Central memory CD8-positive, alpha-beta T cell (primary cell): Measurements from ENCODE around the gene CT45A10.
A peak's percentile ranks its signal among the peaks of the same experiment; 100 is the strongest.
"Not testable (repeated sequence)": the region's sequence is repeated elsewhere in the genome, so short reads cannot be mapped to it uniquely, and the experiment has no call there.

Experiments used
- ATAC-seq: fragments of 150-1000 bp; cut with Tn5 transposase; replicated peaks from 2 replicates; pipeline ENCODE4 v1.10.0; 2022; ENCODE audit warnings: mild to moderate bottlenecking, moderate FRiP score, moderate number of reproducible peaks; ENCODE audit not compliant: poor library complexity, severe bottlenecking; ENCODE audit errors: extremely low read depth
- DNase-seq, 2 donors: peaks; one replicate each; pipeline ENCODE4 v3.0.0; 2021; ENCODE audit warnings: low spot score in 2 of 2
- H3K27ac Mint-ChIP-seq: one replicate; pipeline ENCODE4 v1.8.0; 2022; ENCODE audit warnings: low read depth, mild to moderate bottlenecking, moderate library complexity, mixed read lengths
- H3K27me3 Mint-ChIP-seq: one replicate; pipeline ENCODE4 v1.8.0; 2022; ENCODE audit warnings: mixed read lengths
- H3K36me3 Mint-ChIP-seq: one replicate; pipeline ENCODE4 v1.8.0; 2022; ENCODE audit warnings: mild to moderate bottlenecking, moderate library complexity, mixed read lengths; ENCODE audit not compliant: insufficient read depth
- H3K4me1 Mint-ChIP-seq: one replicate; pipeline ENCODE4 v1.8.0; 2022; ENCODE audit warnings: mixed read lengths
- H3K4me3 Mint-ChIP-seq: one replicate; pipeline ENCODE4 v1.8.0; 2022; ENCODE audit warnings: mild to moderate bottlenecking, moderate library complexity, mixed read lengths
- H3K9me3 Mint-ChIP-seq: one replicate; pipeline ENCODE4 v1.8.0; 2022; ENCODE audit warnings: mixed read lengths

The CT45A10 gene, protein sequence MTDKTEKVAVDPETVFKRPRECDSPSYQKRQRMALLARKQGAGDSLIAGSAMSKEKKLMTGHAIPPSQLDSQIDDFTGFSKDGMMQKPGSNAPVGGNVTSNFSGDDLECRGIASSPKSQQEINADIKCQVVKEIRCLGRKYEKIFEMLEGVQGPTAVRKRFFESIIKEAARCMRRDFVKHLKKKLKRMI

DNA sequence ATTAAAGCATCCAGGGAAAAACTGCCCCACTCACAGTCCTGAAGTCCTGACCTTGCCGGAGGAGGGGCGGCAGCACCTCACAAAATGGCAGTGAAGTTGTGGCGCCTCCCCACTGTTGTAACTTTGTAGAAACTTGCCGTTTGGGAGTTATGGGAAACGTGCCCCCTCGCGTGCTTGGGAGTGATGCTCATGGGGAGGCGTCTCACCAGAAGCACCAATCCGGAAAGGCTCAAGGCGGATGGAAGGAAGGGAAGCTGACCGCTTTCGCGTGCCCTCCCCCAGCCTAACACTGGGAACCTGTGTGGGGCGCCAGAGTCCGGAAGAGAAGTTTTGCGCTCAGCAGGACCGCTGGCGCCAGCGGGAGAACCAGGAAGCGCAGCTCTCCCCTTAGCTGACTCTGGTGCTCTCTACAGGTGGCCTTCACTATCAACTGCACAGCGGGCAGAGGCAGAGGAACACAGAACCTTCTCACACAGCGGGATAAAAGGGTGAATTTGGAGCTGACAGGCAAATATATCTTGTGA lies at the start of gene CT45A10, which contains the start of gene SAGE1:
Gene CT45A10, minus strand, starts transcription at position 151 of the 524 bp plus-strand sequence. CDS start 8,100 bp downstream, outside the sequence.
Gene SAGE1, plus strand, starts transcription at position 423 of the 524 bp plus-strand sequence. CDS start 2,527 bp downstream, outside the sequence.
- H3K9me3 Mint-ChIP-seq = no peaks in the 10 kb centered on the region

DNA sequence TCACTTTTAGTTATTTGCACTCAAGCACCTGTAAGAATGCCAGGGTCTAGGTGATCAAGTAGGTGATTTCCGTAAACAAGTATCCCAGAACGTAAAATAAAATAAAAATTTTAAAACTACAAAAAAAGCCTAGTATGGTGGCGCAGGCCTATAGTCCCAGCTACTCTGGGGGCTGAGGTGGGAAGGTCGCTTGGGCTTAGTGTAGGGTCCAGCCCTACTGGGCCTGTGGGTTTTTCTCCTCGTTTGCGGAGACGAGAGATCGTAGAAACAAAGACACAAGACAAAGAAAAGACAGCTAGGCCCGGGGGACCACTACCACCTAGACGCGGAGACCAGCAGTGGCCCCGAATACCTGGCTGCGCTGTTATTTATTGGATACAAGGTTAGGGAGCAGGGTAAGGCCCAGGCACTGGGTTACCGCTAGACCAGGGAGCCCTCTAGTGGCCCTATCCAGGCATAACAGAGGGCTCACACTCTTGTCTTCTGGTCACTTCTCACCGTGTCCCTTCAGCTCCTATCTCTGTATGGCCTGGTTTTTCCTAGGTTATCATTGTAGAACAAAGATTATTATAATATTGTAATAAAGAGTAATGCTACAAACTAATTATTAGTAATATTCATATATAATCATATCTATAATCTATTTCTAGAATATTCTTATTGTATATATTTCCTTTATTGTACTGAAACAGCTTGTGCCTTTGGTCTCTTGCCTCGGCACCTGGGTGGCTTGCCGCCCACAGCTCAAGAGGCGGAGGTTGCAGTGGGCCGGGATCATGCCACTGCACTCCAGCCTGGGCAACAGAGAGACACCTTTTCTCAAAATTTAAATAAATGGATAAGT lies 38.6 kb upstream of the CT45A10 start:
- DNase-seq = peak in 1 of 2 donors; percentile 8
- Mint-ChIP-seq H3K4me1 (no peaks in the 10 kb centered on the region), H3K9me3 (no peaks in the 10 kb centered on the region), H3K27me3 (no peaks in the 10 kb centered on the region), H3K27ac (no peak overlapping the region), H3K4me3 (no peak overlapping the region), H3K36me3 (no peaks in the 10 kb centered on the region)
- no peak for ATAC-seq

More for the DNA sequence above, at the start of gene CT45A10, which contains the start of gene SAGE1:
- Mint-ChIP-seq H3K4me3 (peak within 1 kb of the TSS; percentile 70), H3K27me3 (no peaks in the 10 kb centered on the region), H3K27ac (no peak within 1 kb of the TSS), H3K4me1 (no peaks in the 10 kb centered on the region), H3K36me3 (peaks cover 6% of the 10 kb centered on the region)
- ATAC-seq = peak; percentile 54
- no peak for DNase-seq

DNA sequence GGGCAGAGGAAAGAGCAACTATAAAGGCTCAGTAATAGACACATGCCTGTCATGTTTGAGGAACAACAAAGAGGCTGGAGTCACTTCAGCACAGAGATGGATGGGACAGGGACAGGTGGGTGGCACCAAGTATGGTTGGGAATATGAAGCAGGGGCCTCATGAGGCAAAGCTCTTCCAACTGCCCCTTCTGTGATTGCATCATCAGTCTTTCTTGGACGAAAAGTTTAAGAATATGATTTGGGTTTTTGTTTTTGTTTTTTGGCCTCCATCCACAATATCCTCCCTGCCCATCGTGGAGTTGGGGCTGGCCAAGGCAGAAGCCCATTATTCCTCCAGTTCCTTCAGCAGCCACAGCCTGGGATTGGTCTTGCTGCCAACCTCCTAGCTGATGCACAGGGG lies 34.7 kb upstream of the CT45A10 start:
- no peak overlapping the region for H3K27ac Mint-ChIP-seq
- DNase-seq (no peak), ATAC-seq (no peak)

DNA sequence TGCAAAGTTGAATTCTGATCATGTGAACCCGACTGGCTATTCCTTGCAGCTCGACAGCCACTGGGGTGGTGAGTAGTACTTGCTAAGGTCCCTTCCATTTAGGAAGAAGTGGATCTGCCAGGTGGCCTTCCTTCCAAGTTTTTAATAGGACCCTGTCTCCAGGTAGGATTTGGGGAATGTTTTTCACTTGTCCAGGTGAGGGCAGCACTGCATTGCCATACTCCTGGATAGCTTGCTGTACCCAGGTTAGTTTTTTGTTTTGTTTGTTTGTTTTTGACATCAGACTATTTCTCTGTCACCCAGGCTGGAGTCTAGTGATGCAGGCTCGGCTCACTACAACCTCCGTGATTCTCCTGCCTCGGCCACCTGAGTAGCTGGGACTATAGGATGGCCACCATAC lies 30.1 kb upstream of the CT45A10 start:
- no peaks in the 10 kb centered on the region for H3K4me1 Mint-ChIP-seq
- ATAC-seq = no peak
- no peak overlapping the region for H3K4me3 Mint-ChIP-seq
- no peaks in the 10 kb centered on the region for H3K36me3 Mint-ChIP-seq
- H3K9me3 Mint-ChIP-seq = no peaks in the 10 kb centered on the region
- no peak for DNase-seq
- H3K27ac Mint-ChIP-seq = no peak overlapping the region
- no peaks in the 10 kb centered on the region for H3K27me3 Mint-ChIP-seq

More for the DNA sequence above, 34.7 kb upstream of the CT45A10 start:
- Mint-ChIP-seq H3K9me3 (no peaks in the 10 kb centered on the region), H3K4me1 (no peaks in the 10 kb centered on the region), H3K4me3 (no peak overlapping the region), H3K36me3 (no peaks in the 10 kb centered on the region), H3K27me3 (no peaks in the 10 kb centered on the region)

DNA sequence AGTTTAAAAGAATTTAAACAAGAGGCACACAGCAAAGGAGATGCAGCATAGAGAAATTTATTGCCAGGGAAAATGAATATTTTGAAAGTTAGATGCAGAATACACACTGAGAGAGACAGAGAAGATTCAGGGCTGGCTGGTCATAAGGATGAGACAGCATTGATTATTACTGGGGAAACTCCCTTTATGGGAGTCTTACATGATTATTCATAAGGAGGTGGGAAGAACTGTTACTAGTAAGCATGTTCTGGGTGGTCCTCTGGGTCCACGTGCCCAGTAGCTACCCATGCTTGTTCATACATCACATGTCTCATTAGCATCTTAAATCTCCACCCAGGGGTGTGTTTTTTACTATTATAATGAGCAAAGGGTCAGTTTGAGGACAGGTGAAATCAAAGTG lies 27.3 kb upstream of the CT45A10 start:
- not testable (repeated sequence) for ATAC-seq, DNase-seq, H3K36me3 Mint-ChIP-seq, H3K27ac Mint-ChIP-seq, H3K9me3 Mint-ChIP-seq, H3K4me1 Mint-ChIP-seq, H3K27me3 Mint-ChIP-seq, H3K4me3 Mint-ChIP-seq

DNA sequence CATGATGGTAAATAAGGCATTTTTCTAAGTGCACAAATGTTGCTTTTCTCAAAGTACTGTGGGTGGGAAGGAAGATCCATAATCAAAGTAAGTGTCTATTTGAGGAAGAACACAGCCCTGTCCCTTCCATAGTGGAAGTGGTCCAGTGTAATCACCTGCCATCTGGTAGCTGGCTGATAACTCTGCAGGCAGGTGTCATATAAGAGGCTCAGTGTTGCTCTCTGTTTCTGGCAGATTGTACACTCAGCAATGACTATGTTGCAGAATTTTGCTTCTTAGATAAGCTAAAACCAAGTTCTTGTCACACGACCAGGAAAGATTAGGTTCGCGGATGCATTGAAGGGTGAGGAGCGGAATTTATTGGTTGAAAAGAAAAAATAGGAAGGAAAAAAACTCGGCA lies 21.2 kb upstream of the CT45A10 start:
- H3K36me3 Mint-ChIP-seq = peaks cover 2% of the 10 kb centered on the region
- no peak for DNase-seq
- no peak for ATAC-seq
- H3K27ac Mint-ChIP-seq = no peak overlapping the region
- no peaks in the 10 kb centered on the region for H3K27me3 Mint-ChIP-seq
- H3K4me1 Mint-ChIP-seq = no peaks in the 10 kb centered on the region
- no peaks in the 10 kb centered on the region for H3K9me3 Mint-ChIP-seq
- no peak overlapping the region for H3K4me3 Mint-ChIP-seq

DNA sequence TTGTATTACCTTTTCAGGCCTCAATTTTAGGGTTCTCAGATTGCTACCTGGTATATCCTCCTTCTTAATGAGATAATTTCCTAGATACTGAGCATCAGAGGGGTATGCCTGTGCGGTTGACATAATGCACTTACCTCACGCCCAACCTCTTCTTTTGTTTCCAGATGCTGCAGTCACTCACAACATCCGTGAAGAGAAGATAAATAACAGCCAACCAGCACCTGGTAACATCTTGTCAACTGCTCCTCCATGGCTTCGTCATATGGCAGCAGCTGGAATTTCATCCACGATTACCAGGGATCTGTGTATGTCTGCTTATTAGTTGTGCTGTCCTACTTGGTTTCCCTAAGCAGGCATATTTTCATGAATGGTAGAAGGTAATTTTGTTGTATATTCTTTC lies 17.0 kb upstream of the CT45A10 start:
- H3K27me3 Mint-ChIP-seq = no peaks in the 10 kb centered on the region
- no peaks in the 10 kb centered on the region for H3K9me3 Mint-ChIP-seq
- ATAC-seq = no peak
- H3K4me3 Mint-ChIP-seq = no peak overlapping the region
- H3K4me1 Mint-ChIP-seq = no peaks in the 10 kb centered on the region
- H3K36me3 Mint-ChIP-seq = peaks cover 2% of the 10 kb centered on the region
- no peak overlapping the region for H3K27ac Mint-ChIP-seq
- no peak for DNase-seq

DNA sequence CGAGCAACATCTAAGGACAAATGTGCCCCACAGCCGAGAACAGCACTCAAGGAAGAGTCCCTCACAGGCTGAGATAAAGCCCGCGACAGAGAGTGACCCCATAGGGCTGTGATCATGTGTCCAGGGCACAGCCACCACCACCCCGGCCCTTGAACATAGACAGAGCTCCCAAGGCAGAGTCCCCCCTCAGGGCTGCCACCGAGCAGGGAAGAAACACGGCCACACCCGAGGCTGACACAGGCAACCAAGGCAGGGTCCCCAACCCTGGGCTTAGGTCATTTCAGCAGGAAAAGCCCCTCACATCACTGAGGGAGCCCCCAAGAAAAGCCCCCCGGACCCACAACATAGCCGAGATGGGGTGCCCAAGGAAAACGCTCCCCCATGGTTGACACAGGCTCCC lies 463 bp downstream of the CT45A10 start:
- DNase-seq (no peak), ATAC-seq (no peak)
- peaks cover 6% of the 10 kb centered on the region for H3K36me3 Mint-ChIP-seq
- no peaks in the 10 kb centered on the region for H3K9me3 Mint-ChIP-seq
- no peaks in the 10 kb centered on the region for H3K27me3 Mint-ChIP-seq
- no peak overlapping the region for H3K27ac Mint-ChIP-seq
- no peaks in the 10 kb centered on the region for H3K4me1 Mint-ChIP-seq
- H3K4me3 Mint-ChIP-seq = peak overlapping the region; percentile 70

DNA sequence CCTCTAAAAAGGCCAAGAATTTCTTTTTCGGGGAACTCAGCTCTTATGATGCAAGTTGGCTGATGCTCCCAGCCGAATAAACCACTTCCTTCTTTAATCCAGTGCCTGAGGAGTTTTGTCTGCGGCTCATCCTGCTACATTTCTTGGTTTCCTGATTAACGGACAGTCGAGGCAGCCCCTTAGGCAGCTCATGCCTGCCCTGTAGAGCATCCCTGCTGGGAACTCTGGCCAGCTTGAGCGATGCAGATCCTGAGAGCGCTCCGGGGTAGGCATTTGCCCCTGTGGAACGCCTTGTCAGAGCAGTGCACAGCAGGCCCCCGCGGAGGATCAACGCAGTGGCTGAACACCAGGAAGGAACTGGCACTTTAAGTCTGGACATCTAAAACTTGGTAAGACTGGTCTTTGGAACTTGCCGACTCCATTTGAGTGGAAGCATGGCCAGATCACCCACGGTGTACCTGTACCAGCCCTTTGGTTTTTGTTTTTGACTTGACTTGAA lies 3.1 kb downstream of the CT45A10 start:
- H3K27ac Mint-ChIP-seq = no peak overlapping the region
- ATAC-seq (no peak), DNase-seq (no peak)
- H3K4me1 Mint-ChIP-seq = no peaks in the 10 kb centered on the region
- no peaks in the 10 kb centered on the region for H3K27me3 Mint-ChIP-seq
- H3K36me3 Mint-ChIP-seq = peaks cover 6% of the 10 kb centered on the region
- no peak overlapping the region for H3K4me3 Mint-ChIP-seq
- no peaks in the 10 kb centered on the region for H3K9me3 Mint-ChIP-seq

DNA sequence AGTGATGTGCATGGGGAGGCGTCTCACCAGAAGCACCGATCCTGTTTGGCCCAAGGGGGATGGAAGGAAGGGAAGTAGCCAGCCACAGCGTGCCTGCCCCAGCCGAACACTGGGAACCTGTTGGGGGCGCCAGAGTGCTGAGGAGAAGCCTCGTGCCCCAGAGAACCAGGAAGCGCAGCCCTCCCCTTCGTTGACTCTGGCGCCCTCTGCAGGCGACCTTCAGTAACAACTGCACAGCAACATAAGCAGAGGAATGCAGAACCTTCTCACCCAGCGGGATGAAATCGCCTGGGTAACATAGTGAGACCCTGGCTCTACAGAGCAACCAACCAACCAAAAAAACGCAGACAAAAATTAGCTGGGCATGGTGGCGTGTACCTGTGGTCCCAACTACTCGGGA lies 4.3 kb downstream of the CT45A10 start:
- H3K4me1 Mint-ChIP-seq, ATAC-seq, H3K4me3 Mint-ChIP-seq, DNase-seq, H3K36me3 Mint-ChIP-seq, H3K9me3 Mint-ChIP-seq, H3K27me3 Mint-ChIP-seq, H3K27ac Mint-ChIP-seq: not testable (repeated sequence)

DNA sequence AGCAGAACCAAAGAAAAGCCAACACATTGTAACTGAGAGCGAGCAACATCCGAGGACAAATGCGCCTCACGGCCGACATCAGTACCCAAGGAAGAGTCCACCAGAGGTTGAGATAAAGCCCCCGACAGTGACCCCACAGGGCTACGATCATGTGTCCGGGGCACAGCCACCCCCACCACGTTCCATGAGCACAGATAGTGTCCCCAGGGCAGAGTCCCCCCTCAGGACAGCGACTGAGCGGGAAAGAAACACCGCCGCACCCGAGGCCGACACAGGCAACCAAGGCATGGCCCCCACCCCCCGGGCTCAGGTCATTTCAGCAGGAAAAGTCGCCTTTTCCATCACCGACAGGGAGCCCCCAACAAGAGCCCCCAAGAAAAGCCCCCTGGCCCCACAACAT lies 5.0 kb downstream of the CT45A10 start:
- DNase-seq, H3K27ac Mint-ChIP-seq, H3K36me3 Mint-ChIP-seq, H3K9me3 Mint-ChIP-seq, H3K4me1 Mint-ChIP-seq, ATAC-seq, H3K4me3 Mint-ChIP-seq, H3K27me3 Mint-ChIP-seq: not testable (repeated sequence)

DNA sequence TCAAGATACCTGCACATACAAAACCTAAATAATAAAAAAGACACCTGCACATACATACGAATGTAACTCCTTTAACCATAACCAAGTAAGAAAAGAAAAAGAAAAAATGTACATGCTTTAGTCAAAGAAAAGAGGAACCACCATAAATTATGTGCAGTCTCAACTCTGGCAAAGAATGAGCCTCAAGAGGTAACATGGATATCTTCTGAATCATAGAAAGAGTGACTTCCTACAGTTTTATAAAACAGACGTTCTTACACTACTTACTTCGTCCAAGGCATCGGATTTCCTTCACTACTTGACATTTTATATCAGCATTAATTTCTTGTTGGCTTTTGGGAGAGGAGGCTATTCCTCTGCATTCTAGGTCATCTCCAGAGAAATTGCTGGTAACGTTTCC lies 10.5 kb downstream of the CT45A10 start:
- not testable (repeated sequence) for H3K4me1 Mint-ChIP-seq, H3K27ac Mint-ChIP-seq, H3K9me3 Mint-ChIP-seq, H3K36me3 Mint-ChIP-seq, ATAC-seq, H3K27me3 Mint-ChIP-seq, DNase-seq, H3K4me3 Mint-ChIP-seq

DNA sequence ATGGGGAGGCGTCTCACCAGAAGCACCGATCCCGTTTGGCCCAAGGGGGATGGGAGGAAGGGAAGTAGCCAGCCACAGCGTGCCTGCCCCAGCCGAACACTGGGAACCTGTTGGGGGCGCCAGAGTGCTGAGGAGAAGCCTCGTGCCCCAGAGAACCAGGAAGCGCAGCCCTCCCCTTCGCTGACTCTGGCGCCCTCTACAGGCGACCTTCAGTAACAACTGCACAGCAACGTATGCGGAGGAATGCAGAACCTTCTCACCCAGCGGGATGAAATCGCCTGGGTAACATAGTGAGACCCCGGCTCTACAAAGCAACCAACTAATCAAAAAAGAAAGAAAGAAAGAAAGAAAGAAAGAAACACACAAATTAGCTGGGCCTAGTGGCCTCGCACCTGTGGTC lies 21.5 kb downstream of the CT45A10 start, which contains the start of gene CT45A9:
Gene CT45A9, minus strand, starts transcription at position 101 of the 400 bp plus-strand sequence. CDS start 3,751 bp downstream, outside the sequence.
- H3K4me1 Mint-ChIP-seq, DNase-seq, H3K27ac Mint-ChIP-seq, H3K27me3 Mint-ChIP-seq, H3K4me3 Mint-ChIP-seq, H3K9me3 Mint-ChIP-seq, ATAC-seq, H3K36me3 Mint-ChIP-seq: not testable (repeated sequence)
